ENCODE results near the gene ARMC12. TPM values are rescaled to one million over a fixed set of nuclear protein-coding genes. Genes with fewer than 3 reads are reported as not detected.

Gene ARMC12
- total RNA-seq, 1 donor from 2014 or later, result 2.9 TPM

DNA sequence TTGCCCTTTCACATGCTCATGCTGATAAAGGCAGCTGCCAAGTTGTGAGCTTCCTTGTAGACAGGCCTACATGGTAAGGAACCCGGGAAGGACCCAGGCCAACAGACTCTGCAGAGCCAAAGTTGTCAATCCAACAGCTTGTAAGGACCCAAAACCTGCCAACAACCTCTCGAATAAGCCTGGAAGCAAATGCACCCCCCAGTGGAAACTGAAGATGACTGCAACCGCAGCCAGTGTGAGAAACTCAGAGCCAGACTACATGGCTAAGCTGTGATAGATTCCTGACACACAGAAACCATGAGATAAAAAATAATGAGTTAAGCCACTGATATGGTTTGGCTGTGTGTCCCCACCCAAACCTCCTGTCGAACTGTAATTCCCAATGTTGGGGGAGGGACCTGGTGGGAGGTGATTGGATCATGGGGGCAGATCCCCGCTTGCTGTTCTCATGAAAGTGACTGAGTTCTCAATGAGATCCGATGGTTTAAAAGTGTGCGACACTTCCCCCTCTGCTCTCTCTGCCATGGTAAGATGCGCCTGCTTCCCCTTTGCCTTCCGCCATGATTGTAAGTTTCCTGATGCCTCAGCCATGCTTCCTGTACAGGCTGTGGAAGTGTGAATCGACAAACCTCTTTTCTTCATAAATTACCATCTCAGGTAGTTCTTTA is 20.8 kb downstream of the ARMC12 start:
- Mint-ChIP-seq H3K27ac (ENCODE audit: unreplicated experiment) (peak overlapping the region; percentile 93), H3K4me1 (peaks cover 18% of the 10 kb centered on the region)
- DNase-seq (ENCODE audit: low read depth, low spot score), result peak; percentile 33

DNA sequence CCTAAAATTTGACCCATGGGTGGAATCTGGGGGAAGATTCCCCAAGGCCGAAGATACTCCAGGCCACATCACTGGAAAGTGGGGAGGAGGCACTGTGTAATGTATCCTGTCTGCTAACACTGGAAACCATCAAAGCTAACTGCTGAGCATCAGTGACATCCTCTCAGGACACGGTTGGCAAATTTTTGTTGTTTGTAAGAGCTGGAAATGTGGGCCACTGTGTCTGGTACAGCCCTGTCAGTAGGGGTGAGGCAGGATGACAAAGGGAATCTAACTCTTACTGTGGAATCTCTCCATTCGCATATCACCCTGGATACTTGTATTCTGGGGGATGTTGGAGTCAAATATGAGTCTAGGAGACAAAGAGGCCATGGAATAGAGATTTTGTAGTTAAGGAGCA is 22.6 kb downstream of the ARMC12 start:
- TF ChIP-seq, protein P1, sequence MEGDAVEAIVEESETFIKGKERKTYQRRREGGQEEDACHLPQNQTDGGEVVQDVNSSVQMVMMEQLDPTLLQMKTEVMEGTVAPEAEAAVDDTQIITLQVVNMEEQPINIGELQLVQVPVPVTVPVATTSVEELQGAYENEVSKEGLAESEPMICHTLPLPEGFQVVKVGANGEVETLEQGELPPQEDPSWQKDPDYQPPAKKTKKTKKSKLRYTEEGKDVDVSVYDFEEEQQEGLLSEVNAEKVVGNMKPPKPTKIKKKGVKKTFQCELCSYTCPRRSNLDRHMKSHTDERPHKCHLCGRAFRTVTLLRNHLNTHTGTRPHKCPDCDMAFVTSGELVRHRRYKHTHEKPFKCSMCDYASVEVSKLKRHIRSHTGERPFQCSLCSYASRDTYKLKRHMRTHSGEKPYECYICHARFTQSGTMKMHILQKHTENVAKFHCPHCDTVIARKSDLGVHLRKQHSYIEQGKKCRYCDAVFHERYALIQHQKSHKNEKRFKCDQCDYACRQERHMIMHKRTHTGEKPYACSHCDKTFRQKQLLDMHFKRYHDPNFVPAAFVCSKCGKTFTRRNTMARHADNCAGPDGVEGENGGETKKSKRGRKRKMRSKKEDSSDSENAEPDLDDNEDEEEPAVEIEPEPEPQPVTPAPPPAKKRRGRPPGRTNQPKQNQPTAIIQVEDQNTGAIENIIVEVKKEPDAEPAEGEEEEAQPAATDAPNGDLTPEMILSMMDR (conservative IDR thresholded peaks at IDR 0.05), result no peak
- H3K9me3 Mint-ChIP-seq, result no peaks in the 10 kb centered on the region
- no peak overlapping the region for H3K4me3 Mint-ChIP-seq
- H3K27ac Mint-ChIP-seq (ENCODE audit: unreplicated experiment), result no peak overlapping the region
- H3K36me3 Mint-ChIP-seq (ENCODE audit: low read depth), result no peaks in the 10 kb centered on the region
- peaks cover 23% of the 10 kb centered on the region for H3K4me1 Mint-ChIP-seq
- H3K27me3 Mint-ChIP-seq (ENCODE audit: low read depth), result peaks cover 42% of the 10 kb centered on the region
- DNase-seq (ENCODE audit: low read depth, low spot score), result no peak

More for the DNA sequence above, 20.8 kb downstream of the ARMC12 start:
- TF ChIP-seq, protein P1 (conservative IDR thresholded peaks at IDR 0.05), result peak; percentile 52
- H3K36me3 Mint-ChIP-seq (ENCODE audit: low read depth), result no peaks in the 10 kb centered on the region
- peaks cover 23% of the 10 kb centered on the region for H3K27me3 Mint-ChIP-seq (ENCODE audit: low read depth)
- no peaks in the 10 kb centered on the region for H3K9me3 Mint-ChIP-seq
- H3K4me3 Mint-ChIP-seq, result no peak overlapping the region

- DNase-seq (ENCODE audit: low read depth, low spot score), result no peak
- Mint-ChIP-seq H3K36me3 (ENCODE audit: low read depth) (no peaks in the 10 kb centered on the region), H3K9me3 (no peaks in the 10 kb centered on the region), H3K27ac (ENCODE audit: unreplicated experiment) (no peak overlapping the region), H3K4me3 (no peak overlapping the region), H3K27me3 (ENCODE audit: low read depth) (peaks cover 68% of the 10 kb centered on the region), H3K4me1 (peaks cover 8% of the 10 kb centered on the region)
- TF ChIP-seq, protein P1 (conservative IDR thresholded peaks at IDR 0.05), result no peak
Observed at GRCh38 chr6:35765739-35766138, 28.9 kb downstream of the ARMC12 start.

GRCh38 chr6:35769211-35769610 is 32.4 kb downstream of the ARMC12 start:
- Mint-ChIP-seq H3K27ac (ENCODE audit: unreplicated experiment) (no peak overlapping the region), H3K4me3 (no peak overlapping the region), H3K36me3 (ENCODE audit: low read depth) (no peaks in the 10 kb centered on the region), H3K9me3 (no peaks in the 10 kb centered on the region), H3K4me1 (peaks cover 5% of the 10 kb centered on the region), H3K27me3 (ENCODE audit: low read depth) (peaks cover 40% of the 10 kb centered on the region)
- no peak for DNase-seq (ENCODE audit: low read depth, low spot score)
- TF ChIP-seq, protein P1 (conservative IDR thresholded peaks at IDR 0.05), result no peak

GRCh38 chr6:35771343-35771627 is 34.5 kb downstream of the ARMC12 start:
- Mint-ChIP-seq H3K27me3 (ENCODE audit: low read depth) (peaks cover 34% of the 10 kb centered on the region), H3K4me3 (no peak overlapping the region), H3K9me3 (no peaks in the 10 kb centered on the region), H3K4me1 (no peaks in the 10 kb centered on the region), H3K36me3 (ENCODE audit: low read depth) (no peaks in the 10 kb centered on the region), H3K27ac (ENCODE audit: unreplicated experiment) (no peak overlapping the region)
- DNase-seq (ENCODE audit: low read depth, low spot score), result no peak
- TF ChIP-seq, protein P1 (conservative IDR thresholded peaks at IDR 0.05), result no peak
